ENCODE data around the gene TEC.

GRCh38 chr4:48241731-48242130 lies 27.9 kb downstream of the TEC start:
- no peak for TF ChIP-seq FOXP2 (optimal IDR thresholded peaks at IDR 0.05; ENCODE audit: borderline replicate concordance, extremely low read depth, extremely low read length, insufficient read depth)
- no peak for TF ChIP-seq POLR2AphosphoS5 (IDR thresholded peaks at IDR 0.05; ENCODE audit: low read depth, low read length)
- no peak for TF ChIP-seq TAF1 (IDR thresholded peaks at IDR 0.05; ENCODE audit: borderline replicate concordance, insufficient read depth, low read length)
